Effector CD8-positive, alpha-beta T cell (primary cell): ENCODE results near the gene IKBIP.
"Not testable (repeated sequence)": the region's sequence is repeated elsewhere in the genome, so short reads cannot be mapped to it uniquely, and the experiment has no call there.

Source experiments
- DNase-seq: peaks from one replicate; lab custom pipeline; 2025; lab: John Stamatoyannopoulos, UW
- total RNA-seq, 4 experiments: gene quantifications; one replicate each; lab custom pipeline; 2026; lab: John Stamatoyannopoulos, UW

The IKBIP gene
- total RNA-seq = 10.9 to 17.9 (median 12.0) reads per million in 4 experiments

DNA sequence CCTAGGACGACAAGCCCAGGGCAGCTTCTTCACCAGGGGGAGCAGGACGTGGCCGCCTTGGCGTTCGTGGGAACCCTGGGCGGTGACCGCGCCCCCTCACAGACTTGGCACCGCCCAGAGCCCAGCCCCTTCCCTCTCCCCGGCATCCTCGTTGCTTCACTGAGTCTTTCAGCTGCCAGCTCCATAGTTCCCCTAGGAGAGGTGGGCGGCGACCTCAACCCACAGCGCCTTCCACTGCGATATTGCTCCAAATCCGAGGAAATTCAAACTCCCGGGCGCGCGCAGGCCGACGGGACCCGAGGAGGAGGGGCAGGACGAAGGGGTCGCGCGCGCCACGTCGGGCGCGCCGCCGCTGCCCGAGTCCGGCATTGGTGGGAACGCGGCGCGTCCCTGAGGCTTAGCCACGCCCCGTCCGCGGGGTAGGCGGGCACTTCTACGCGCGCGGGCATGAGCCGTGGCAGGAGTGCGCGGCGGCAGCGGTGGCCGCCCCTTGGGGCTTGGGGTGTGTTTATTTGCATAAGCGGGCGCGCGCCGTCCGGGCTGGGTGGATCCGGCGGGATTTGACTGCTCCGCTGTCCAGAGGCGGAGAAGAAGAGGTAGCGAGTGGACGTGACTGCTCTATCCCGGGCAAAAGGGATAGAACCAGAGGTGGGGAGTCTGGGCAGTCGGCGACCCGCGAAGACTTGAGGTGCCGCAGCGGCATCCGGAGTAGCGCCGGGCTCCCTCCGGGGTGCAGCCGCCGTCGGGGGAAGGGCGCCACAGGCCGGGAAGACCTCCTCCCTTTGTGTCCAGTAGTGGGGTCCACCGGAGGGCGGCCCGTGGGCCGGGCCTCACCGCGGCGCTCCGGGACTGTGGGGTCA, at the start of gene IKBIP, which contains the start of gene APAF1:
Gene IKBIP, minus strand, starts transcription at position 77 of the 860 bp plus-strand sequence. CDS start 87 bp downstream, outside the sequence.
Gene APAF1, plus strand, starts transcription at position 579 of the 860 bp plus-strand sequence. CDS start 3,070 bp downstream, outside the sequence.
- DNase-seq = peak; percentile 93

- no peak for DNase-seq
Observed at GRCh38 chr12:98691351-98691750, 46.8 kb upstream of the IKBIP start.

DNA sequence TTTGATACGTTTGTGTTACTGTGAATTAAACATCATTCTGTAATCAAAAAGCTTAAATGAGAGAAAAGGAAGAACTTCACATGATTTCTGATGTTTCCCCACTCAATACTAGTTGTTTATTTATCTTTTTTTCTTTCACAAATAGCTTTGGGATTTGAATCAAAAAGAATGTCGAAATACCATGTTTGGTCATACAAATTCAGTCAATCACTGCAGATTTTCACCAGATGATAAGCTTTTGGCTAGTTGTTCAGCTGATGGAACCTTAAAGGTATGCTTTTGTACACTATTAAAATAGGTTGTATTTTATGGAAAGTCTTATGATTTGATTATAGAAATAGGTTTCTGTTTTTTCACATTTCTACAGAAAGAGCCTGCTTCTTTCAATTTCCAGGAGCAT, 42.0 kb upstream of the IKBIP start:
- DNase-seq = no peak

GRCh38 chr12:98684199-98684598, 39.6 kb upstream of the IKBIP start:
- no peak for DNase-seq

GRCh38 chr12:98679611-98680005, 35.0 kb upstream of the IKBIP start:
- no peak for DNase-seq

GRCh38 chr12:98678946-98679610, 34.5 kb upstream of the IKBIP start:
- DNase-seq = no peak

DNA sequence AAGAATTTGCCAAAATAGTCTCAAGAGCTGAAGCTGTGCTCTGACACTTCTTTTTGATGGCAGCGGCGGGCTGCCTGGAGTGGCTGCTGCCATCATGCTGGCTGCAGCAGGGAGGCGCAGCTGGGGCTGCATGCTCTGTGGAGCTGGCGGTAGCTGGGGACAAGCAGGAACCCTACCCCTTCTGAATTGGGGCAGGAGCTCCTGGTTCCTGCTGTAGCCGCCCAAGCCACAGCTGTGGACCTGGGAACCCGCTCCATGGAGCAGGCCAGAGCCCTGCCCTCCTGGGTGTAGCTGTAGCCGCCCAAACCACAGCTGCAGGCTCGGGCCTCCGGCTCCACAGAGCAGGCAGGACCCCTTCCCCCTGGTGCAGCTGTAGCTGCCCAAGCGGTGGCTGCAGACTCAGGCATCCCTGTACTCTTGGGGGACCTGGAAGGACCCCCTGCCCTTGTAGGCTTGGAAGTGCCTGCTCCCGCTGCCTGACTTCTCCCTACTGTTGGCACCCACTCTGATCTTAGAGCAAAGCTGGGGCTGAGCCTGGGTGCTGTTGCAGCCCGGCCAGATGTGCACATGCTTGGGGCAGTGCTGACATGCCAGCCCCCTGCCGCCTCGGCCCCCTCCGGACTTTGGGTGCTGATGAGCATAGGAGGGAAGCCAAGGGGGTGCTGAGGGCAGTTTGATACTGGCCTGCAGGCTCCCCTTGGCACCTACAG, 33.8 kb upstream of the IKBIP start:
- DNase-seq = no peak

DNA sequence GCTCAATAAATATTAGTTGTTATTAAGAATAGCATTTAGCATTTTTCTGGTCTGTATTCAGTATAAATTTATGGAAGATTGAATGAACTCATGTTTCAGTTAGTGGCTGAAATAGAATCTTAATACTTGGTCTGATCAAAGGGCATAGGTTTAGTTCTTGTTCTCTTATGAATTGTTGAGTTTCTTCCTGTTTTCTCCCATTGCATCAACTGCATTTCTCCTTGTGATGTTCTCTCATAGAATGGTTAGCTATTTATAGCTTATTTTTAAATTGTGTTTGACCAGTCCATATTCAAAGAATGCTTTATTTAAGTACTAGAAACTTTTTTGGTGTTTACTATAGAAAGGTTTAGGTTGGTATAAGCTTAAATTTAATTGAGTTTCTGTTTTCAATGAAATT, 30.3 kb upstream of the IKBIP start:
- DNase-seq = no peak

GRCh38 chr12:98671459-98671858, 26.9 kb upstream of the IKBIP start:
- no peak for DNase-seq

DNA sequence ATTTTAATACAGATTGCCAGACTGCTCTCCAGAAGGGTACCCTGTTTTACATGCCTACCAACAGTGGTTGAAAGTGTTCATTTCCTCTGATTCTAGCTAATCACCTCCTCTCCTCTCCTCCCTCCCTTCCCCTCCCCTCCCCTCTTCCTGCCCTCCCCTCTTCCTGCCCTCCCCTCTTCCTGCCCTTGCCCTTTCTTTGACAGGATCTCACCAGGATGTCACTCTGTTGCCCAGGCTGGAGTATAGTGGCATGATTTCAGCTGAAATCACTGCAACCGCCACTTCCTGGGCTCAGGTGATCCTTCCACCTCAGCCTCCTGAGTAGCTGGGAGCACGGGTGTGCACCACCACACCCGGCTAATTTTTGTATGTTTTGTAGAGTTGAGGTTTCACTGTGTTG, 25.2 kb upstream of the IKBIP start:
- no peak for DNase-seq

DNA sequence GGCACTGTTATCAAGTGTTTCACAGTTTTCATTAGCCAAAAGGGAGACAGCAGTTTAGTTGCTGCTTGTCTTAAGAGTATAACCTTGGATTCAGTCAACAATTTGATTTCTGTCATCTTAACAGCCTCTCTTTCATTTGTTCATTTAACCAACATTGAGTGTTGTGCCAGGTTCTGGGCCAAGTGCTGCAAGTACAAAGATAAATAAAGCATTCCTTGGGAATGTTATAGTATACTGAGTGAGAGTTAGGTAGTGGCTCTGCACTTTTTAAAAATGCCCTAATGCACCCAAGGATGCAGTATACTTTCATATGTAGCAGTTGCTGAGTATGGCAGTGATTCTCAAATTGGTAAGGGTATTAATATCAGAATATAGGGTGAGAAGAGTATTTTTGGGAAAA, 15.9 kb upstream of the IKBIP start:
- no peak for DNase-seq

DNA sequence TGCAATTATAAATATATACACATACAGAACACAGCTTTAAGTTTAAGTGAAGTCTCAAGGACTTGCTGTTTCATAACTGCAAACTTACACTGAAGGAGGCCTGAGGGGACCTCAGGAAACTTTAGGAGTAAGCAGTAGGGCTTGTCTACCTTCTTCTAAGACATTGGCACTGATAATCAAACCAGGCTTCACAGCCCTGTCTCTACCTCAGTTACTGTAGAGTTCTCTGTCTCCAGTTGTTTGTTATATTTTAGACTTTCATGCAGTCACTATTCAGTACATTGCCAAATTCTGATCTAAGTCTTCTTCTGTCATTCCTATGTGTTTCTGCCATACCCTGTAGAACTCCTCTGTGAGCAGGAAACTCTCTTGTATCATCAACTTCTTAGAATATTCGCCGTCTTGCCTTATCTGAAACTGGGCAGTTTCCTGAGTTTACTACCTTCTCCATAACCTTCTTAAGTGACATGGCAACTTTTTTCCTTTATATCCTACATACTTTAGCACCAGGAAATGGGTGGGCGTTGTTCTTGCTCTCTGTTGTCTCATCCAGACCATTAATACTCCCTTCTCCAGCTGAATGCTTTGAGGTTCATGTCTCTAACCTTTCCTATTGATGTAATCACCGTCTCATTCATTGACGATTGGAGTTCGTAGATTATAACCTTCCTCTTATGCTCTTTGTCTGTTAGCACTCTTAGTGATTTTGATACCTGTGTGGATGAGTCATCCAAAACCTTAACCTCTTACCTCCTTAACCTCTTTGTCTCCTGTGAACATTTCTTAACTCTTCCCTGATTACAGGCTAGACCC, 11.9 kb upstream of the IKBIP start:
- DNase-seq = no peak

DNA sequence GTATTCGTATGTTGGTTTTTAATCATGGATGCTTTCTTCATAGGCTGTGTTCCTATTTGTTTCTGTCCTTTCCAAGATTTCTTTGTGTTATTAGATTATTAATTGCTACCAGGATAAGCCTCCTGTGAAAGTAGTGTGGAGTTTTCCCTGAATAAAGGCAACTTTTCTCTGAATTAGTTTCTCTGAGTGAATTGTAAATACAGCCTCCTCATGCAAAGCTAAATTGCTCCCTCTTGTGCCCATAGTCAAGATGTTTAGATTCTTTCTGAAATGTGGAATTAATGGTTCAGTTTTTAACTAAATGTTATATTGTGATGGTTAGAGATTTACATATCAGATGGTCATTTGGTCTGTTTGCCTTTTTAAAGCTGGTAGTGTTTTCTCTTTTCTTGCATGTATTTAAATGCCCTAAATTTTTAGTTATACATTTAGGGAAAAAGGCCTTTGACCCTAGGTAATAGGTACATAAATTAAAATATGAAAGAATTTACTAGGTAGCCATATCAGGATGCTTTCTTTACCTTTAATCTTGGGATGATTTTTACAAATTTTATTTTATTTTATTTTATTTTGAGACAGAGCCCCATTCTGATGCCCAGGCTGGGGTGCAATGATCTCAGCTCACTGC, 9.4 kb upstream of the IKBIP start:
- no peak for DNase-seq

DNA sequence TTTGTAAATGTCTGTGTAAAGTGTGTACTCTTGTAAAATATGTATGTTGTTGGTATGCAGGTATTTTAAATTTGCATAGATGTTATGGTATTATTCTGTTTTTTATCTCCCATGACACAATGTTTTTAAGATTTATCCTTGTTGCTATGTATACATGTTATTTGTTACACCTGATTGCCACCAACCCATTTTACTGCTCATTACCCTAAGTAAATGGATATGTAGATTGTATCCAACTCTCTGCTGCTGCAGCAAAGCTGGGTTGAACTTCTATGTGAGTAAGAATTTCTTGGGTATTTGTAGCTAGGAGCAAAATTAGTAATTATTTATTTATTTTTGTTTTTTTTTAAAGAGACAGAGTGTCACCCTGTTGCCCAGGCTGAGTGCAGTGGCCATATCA, 6.7 kb upstream of the IKBIP start:
- no peak for DNase-seq

GRCh38 chr12:98646294-98647090, 1.9 kb upstream of the IKBIP start:
- DNase-seq = no peak

GRCh38 chr12:98645572-98646067, 1.0 kb upstream of the IKBIP start:
- DNase-seq = no peak

- DNase-seq = no peak
Observed at GRCh38 chr12:98644433-98644711, 216 bp downstream of the IKBIP start.

DNA sequence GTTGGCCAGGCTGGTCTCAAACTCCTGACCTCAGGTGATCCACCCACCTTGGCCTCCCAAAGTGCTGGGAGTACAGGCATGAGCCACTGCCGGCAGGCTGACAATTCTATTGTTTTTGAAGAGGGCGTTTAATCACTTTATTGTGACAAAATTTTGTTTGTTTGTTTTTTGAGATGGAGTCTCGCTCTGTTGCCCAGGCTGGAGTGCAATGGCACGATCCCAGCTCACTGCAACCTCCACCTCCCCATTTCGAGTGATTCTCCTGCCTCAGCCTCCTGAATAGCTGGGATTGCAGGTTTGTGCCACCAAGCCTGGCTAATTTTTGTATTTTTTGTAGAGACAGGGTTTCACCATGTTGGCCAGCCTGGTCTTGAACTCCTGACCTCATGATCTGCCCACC, 1.8 kb downstream of the IKBIP start:
- DNase-seq = not testable (repeated sequence)

DNA sequence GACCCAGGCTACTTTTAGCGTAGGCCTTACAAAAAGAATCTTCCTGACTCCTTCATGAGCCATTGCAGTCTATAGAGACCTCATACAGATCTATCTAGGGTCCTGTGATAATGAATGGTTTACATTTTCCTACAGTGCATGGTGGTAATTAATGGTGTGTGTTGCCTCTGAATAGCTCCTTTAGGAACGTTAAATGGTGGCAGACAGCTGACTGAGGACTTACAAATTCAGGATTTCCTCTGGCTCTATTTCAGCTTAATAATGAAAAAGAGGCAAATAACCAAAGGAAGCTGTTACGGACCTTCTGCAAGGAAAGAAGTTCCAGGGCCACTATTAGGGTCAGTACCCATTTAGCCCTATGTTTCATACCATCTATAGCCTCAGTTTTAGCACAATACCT, 5.1 kb downstream of the IKBIP start:
- DNase-seq = no peak

DNA sequence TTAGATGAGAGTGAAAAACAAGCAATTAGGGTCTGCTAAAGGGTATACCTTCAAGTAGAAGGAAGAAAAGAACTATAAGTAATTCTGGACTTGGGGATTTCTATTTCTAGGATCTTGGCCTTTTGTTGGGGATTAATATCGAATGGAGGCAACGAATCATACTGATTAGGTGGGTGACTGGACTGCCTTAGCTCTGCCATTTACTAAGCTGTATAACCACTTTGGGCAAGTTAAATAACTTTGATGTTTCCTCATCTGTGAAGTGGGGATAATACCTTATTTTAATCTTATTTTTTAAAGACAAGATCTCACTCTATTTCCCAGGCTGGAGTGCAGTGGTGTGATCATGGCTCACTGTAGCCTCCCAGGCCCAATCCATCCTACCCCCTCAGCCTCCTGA, 6.6 kb downstream of the IKBIP start:
- no peak for DNase-seq
